Transverse colon (tissue), 4 donors: ENCODE results near the gene MYH11.

Experiments used
- EP300 ChIP-seq: sonication (generic); formaldehyde crosslinking; IDR thresholded peaks from one replicate; pipeline ENCODE4 v1.6.1; 2017; ENCODE audit warnings: antibody characterized with exemption, low read depth
- POLR2A ChIP-seq: fragments of 450-650 bp; IDR thresholded peaks from one replicate; pipeline ENCODE4 v1.6.1; 2016; ENCODE audit warnings: antibody characterized with exemption, mild to moderate bottlenecking, moderate library complexity
- POLR2AphosphoS5 ChIP-seq, 3 donors: sonication (generic); formaldehyde crosslinking; IDR thresholded peaks; one replicate each; pipeline ENCODE4 v1.6.1; 2016; ENCODE audit warnings: antibody characterized with exemption in 3 of 3
- TF ChIP-seq, protein P1 (sequence below), 5 experiments: fragments of 200-600 bp in 3 of 5; fragments of 450-650 bp in 2 of 5; sonication (generic) in 3 of 5; IDR thresholded peaks; 1 replicate in 2 of 5; 2 replicates in 3 of 5; pipeline ENCODE4 v1.5.1; 2016 to 2017; ENCODE audit warnings: antibody characterized with exemption in 5 of 5, inconsistent platforms in 3 of 5, mild to moderate bottlenecking in 2 of 5, moderate library complexity in 1 of 5

DNA sequence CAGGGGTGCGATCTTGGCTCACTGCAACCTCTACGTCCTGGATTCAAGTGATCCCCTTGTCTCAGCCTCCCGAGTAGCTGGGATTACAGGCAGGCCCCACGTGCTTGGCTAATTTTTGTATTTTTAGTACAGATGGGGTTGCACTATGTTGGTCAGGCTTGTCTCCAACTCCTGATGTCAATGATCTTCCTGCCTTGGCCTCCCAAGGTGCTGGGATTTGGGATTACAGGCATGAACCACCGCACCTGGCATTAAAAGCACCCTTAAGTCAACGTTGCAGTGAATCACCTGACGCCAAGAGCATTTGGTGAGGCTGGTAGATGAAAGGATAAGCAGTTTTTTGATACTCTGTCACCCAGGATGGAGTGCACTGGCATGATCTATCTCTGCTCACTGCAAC, 147.8 kb downstream of the MYH11 start:
- TF ChIP-seq POLR2A (no peak), POLR2AphosphoS5 (IDR thresholded peaks at IDR 0.05) (no peak), EP300 (no peak)
- TF ChIP-seq, protein P1, sequence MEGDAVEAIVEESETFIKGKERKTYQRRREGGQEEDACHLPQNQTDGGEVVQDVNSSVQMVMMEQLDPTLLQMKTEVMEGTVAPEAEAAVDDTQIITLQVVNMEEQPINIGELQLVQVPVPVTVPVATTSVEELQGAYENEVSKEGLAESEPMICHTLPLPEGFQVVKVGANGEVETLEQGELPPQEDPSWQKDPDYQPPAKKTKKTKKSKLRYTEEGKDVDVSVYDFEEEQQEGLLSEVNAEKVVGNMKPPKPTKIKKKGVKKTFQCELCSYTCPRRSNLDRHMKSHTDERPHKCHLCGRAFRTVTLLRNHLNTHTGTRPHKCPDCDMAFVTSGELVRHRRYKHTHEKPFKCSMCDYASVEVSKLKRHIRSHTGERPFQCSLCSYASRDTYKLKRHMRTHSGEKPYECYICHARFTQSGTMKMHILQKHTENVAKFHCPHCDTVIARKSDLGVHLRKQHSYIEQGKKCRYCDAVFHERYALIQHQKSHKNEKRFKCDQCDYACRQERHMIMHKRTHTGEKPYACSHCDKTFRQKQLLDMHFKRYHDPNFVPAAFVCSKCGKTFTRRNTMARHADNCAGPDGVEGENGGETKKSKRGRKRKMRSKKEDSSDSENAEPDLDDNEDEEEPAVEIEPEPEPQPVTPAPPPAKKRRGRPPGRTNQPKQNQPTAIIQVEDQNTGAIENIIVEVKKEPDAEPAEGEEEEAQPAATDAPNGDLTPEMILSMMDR (IDR thresholded peaks at IDR 0.05), result no peak
